G401.6 (cell line): ENCODE data around the gene ZNF142.

Experiments used
- FAIRE-seq: peaks from 2 replicates; lab custom pipeline; 2012; peaks lifted over from hg19 to GRCh38; lab: Jason Lieb, UNC

Gene ZNF142

GRCh38 chr2:218648787-218649100 is 10.7 kb downstream of the ZNF142 start:
- no peak for FAIRE-seq

DNA sequence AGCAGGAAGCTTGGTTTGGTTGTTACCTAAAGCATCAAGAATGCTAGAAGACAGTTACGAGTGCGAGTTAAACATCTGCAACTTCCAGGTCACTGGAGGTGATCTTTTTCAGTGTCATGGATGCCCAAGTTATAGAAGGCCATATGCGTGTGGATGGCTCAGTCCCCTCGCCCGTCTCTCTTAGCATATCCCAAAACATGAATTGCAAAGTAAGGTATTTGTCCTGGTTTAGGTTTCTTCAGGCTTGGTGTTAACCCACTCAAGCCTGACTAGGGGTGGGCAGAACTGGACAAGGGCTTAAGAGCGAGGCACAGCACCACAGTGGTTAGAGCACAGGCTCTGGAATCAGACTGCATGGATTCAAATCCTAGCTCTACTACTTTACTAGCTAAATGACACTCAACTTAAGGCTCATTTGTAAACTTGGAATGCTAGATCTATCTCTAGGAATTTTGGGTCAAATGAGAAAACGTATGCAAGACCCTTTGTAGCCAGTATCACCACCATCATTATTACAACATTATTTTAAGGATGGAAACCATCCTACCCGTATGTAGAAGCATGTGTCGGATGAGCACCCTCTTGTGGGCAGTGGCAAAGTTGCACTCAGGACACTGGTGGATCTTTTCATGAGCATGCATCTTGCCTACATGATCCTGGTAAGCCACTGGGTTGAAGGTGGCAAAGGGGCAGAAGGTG is 11.2 kb downstream of the ZNF142 start:
- FAIRE-seq, result peak; percentile 90

GRCh38 chr2:218645126-218645525 is 14.3 kb downstream of the ZNF142 start:
- no peak for FAIRE-seq

GRCh38 chr2:218644721-218645120 is 14.7 kb downstream of the ZNF142 start:
- no peak for FAIRE-seq

DNA sequence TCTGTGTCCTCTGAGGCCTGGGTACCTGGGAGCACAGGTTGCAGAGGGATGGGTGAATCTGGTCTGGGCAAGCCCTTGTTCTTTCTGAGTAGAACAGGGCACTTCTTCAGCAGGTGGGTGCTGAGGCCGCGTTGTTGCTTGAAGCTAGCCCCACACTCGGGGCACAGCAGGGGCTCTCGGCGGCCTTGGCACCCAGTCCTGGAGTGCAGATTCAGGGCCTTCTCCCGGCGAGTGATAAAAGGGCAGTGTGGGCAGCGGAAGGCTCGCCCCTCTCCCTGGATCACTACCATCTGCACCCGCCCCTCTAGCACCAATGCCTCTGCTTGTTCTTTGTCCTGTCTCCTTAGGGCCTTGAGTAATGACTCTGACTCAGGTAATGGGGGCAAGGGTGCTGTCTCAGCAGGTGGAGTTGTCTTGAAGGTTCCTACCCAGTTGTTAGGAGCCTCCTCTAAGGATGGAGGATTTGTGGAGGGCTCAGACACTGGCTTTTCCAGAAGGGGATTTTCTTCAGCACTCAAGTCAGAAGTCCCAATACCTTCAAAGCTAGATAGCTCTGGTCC is 15.6 kb downstream of the ZNF142 start:
- FAIRE-seq, result no peak

- FAIRE-seq, result no peak
Measured at GRCh38 chr2:218642786-218643185, 16.6 kb downstream of the ZNF142 start.

GRCh38 chr2:218642121-218642656 is 17.2 kb downstream of the ZNF142 start:
- no peak for FAIRE-seq

DNA sequence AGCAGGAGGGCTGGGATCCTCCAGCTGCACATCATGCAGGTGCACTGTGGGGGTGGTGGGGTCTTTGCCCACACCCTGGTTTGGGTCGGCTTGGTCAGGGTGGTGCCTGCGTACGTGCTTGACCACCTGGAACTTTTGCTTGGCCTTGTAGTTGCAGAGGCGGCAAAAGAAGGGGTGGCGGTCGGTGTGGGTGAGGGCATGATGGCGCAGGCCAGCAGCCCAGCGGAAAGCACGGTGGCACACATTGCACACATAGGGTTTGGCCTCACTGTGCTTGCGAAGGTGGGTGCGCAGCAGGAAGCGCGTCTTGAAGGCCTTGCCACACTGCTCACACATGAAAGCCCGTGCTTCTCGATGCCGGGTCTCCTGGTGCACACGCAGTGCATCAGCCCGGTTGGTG is 21.1 kb downstream of the ZNF142 start:
- FAIRE-seq, result no peak

- FAIRE-seq, result no peak
Measured at GRCh38 chr2:218635719-218636118, 23.7 kb downstream of the ZNF142 start.

DNA sequence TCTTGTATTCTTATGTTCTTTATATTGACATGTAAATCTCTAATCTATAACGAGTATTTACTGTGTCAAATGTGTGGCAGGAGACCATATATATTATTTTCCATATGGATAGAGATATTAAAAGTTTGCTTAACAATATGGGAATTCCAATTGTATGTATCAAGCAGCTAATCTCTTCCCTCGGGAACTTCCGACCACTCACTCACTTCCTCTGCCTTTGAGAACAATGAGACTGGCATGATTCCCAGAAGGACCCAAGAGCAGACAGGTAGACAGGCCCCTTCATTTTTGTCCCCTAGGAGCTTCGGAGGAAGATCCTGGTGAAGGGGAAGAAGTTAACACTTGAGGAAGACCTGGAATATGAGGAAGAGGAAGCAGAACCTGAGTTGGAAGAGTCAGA is 27.6 kb downstream of the ZNF142 start:
- FAIRE-seq, result no peak

DNA sequence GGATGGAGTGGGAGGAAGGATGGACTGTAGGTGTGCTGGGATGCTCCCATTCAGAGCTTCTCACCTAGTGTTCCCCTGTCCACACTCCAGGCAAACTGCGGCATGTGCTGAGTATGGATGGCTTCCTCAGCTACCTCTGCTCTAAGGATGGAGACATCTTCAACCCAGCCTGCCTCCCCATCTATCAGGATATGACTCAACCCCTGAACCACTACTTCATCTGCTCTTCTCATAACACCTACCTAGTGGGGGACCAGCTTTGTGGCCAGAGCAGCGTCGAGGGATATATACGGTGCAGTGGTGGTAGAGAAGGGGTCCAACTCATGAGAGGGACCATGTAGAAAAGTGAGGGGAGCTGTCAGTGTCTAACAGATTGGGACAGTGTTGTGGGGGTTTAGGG is 31.5 kb downstream of the ZNF142 start:
- no peak for FAIRE-seq

GRCh38 chr2:218626369-218626768 is 33.1 kb downstream of the ZNF142 start:
- no peak for FAIRE-seq

GRCh38 chr2:218623366-218623705 is 36.1 kb downstream of the ZNF142 start:
- FAIRE-seq, result no peak

GRCh38 chr2:218622606-218623365 is 36.6 kb downstream of the ZNF142 start:
- no peak for FAIRE-seq

DNA sequence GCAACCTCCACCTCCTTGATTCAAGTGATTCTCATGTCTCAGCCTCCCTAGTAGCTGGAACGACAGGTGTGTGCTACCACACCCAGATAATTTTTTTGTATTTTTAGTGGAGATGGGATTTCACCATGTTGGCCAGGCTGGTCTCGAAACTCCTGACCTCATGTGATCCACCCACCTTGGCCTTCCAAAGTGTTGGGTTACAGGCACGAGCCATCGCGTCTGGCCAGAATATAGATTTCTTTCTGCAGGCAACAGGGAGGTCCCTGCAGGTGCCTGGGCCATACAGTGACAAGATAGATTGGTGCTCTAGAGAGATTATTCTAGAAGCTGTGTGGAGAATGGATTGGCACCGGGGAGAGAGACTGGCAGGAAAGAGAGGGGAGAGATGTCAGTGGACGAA is 38.4 kb downstream of the ZNF142 start:
- FAIRE-seq, result no peak

- FAIRE-seq, result no peak
Measured at GRCh38 chr2:218618102-218618860, 41.1 kb downstream of the ZNF142 start.

- FAIRE-seq, result no peak
Measured at GRCh38 chr2:218615868-218616315, 43.5 kb downstream of the ZNF142 start.

DNA sequence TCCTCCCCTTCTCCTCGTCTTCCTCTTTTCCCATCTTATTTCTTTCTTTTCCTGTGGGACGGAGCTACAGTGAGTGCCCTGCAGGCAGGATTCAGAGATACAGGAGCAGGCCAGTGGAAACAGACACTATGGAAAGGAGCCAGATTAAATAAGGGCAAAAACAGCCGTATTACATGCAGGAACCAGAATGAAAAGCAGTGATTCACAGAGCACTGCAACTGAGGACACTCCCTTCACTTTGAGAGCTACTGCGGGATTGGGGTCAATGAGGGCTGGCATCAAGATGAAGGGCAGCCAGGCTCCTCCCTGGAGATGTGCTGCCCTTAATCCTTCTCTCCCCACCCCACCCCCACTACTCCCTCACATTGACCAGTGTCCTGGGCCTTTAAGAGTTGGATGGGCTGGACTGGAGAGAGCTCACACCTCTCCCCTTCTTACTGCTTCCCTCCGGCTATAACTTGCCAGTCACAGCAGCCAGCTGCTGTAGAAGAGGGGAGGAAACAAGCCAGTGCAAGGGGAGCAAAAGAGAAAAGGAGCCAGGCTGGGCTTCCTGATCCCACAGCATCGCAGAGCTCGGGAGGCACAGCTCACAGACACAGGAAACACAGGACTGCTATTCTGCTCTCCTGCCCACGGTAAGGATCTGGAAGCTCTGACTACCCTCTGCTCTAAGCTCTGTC is 51.8 kb downstream of the ZNF142 start, which contains the start of gene PLCD4:
Gene PLCD4, plus strand, starts transcription at position 464 of the 680 bp plus-strand sequence. CDS start 7,841 bp downstream, outside the sequence.
- no peak for FAIRE-seq

- FAIRE-seq, result no peak
Measured at GRCh38 chr2:218605432-218605831, 54.0 kb downstream of the ZNF142 start.
